ENCODE results near the gene CCDC192.
A peak's percentile ranks its signal among the peaks of the same experiment; 100 is the strongest.

CCDC192 gene

DNA sequence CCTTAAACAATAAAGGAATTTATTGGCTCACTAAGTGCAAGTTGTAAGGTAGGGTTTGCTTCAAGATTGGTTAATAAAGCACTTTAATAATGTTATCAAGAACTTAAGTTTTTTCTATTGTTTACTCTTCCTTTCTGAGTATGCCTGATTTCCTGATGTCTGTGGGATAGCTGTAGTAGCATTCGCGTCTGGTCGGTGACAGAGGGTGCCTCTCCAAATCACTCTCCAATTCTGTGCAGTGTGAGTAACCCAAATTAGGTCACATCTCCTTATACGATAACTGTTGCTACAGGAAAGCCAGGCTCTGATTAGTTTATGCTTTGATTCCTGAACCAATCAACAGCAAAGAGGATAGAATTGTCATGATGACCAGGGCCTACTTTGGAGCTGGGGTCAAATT, 90.7 kb downstream of the CCDC192 start:
- no peak for DNase-seq (ENCODE audit: low read depth)
- no peak overlapping the region for H3K4me3 ChIP-seq (ENCODE audit: low read depth, low read length)
- TF ChIP-seq, protein P1, sequence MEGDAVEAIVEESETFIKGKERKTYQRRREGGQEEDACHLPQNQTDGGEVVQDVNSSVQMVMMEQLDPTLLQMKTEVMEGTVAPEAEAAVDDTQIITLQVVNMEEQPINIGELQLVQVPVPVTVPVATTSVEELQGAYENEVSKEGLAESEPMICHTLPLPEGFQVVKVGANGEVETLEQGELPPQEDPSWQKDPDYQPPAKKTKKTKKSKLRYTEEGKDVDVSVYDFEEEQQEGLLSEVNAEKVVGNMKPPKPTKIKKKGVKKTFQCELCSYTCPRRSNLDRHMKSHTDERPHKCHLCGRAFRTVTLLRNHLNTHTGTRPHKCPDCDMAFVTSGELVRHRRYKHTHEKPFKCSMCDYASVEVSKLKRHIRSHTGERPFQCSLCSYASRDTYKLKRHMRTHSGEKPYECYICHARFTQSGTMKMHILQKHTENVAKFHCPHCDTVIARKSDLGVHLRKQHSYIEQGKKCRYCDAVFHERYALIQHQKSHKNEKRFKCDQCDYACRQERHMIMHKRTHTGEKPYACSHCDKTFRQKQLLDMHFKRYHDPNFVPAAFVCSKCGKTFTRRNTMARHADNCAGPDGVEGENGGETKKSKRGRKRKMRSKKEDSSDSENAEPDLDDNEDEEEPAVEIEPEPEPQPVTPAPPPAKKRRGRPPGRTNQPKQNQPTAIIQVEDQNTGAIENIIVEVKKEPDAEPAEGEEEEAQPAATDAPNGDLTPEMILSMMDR (IDR thresholded peaks at IDR 0.05; ENCODE audit: control insufficient read depth, extremely low read depth, insufficient read depth), result no peak

DNA sequence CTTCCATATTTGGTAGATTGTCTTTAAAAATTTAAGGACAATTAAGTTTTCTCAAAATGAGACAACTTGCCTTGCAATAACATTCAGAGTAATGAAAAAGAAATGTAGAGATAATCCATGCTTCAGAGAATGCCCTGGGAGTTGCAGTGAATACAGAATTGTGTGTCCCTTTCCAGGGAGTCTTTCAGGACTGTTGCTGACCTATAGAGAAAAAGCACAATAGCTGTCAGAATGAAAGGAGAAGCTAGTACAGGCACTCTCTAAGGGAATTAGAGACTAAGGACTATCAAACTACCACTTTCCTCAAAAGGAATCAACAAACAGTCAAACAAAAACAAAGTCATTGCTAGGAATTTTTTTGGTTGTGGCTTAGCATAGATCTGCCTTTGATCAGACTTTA, 93.0 kb downstream of the CCDC192 start:
- H3K4me3 ChIP-seq (ENCODE audit: low read depth, low read length), result no peak overlapping the region
- TF ChIP-seq, protein P1 (IDR thresholded peaks at IDR 0.05; ENCODE audit: control insufficient read depth, extremely low read depth, insufficient read depth), result no peak
- no peak for DNase-seq (ENCODE audit: low read depth)

GRCh38 chr5:127799293-127799905, 96.2 kb downstream of the CCDC192 start:
- H3K4me3 ChIP-seq (ENCODE audit: low read depth, low read length), result no peak overlapping the region
- no peak for DNase-seq (ENCODE audit: low read depth)
- TF ChIP-seq, protein P1 (IDR thresholded peaks at IDR 0.05; ENCODE audit: control insufficient read depth, extremely low read depth, insufficient read depth), result no peak

GRCh38 chr5:127801751-127802476, 98.7 kb downstream of the CCDC192 start:
- DNase-seq (ENCODE audit: low read depth), result peak; percentile 26
- TF ChIP-seq, protein P1 (IDR thresholded peaks at IDR 0.05; ENCODE audit: control insufficient read depth, extremely low read depth, insufficient read depth), result no peak
- H3K4me3 ChIP-seq (ENCODE audit: low read depth, low read length), result no peak overlapping the region

- TF ChIP-seq, protein P1 (IDR thresholded peaks at IDR 0.05; ENCODE audit: control insufficient read depth, extremely low read depth, insufficient read depth), result no peak
- no peak for DNase-seq (ENCODE audit: low read depth)
These were observed 99.3 kb downstream of the CCDC192 start for GRCh38 chr5:127802477-127802865.

GRCh38 chr5:127804886-127805426, 101.8 kb downstream of the CCDC192 start:
- DNase-seq (ENCODE audit: low read depth), result no peak
- TF ChIP-seq, protein P1 (IDR thresholded peaks at IDR 0.05; ENCODE audit: control insufficient read depth, extremely low read depth, insufficient read depth), result no peak

More at GRCh38 chr5:127802477-127802865, 99.3 kb downstream of the CCDC192 start:
- H3K4me3 ChIP-seq (ENCODE audit: low read depth, low read length), result no peak overlapping the region

More at GRCh38 chr5:127804886-127805426, 101.8 kb downstream of the CCDC192 start:
- H3K4me3 ChIP-seq (ENCODE audit: low read depth, low read length), result no peak overlapping the region
